ENCODE data around the gene POTEB.
"Not testable (repeated sequence)": the region's sequence is repeated elsewhere in the genome, so short reads cannot be mapped to it uniquely, and the experiment has no call there.

POTEB gene

DNA sequence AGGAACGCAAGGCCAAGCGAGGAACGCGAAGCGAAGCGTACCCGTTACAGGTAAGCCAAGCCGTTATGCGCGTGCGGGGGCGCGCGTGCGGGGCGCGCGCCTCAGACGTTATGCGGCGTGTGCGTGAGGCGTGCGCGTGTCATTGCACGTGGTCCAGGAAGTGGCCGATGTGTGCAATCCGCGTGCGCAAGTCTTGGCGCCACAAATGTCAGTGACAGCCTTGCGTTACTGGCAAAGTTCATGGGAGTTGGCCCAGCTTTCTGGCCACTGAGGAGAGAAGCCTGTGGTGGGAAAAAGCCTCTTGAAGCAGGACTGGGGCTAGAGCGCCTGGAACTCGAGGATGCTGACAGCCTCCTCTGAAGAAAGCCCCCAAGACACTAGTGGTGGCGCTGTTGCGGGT lies at the start of gene POTEB:
Gene POTEB, minus strand, starts transcription at position 101 of the 400 bp plus-strand sequence. CDS start 489 bp downstream, outside the sequence.
- not testable (repeated sequence) for DNase-seq (ENCODE audit: low spot score)

DNA sequence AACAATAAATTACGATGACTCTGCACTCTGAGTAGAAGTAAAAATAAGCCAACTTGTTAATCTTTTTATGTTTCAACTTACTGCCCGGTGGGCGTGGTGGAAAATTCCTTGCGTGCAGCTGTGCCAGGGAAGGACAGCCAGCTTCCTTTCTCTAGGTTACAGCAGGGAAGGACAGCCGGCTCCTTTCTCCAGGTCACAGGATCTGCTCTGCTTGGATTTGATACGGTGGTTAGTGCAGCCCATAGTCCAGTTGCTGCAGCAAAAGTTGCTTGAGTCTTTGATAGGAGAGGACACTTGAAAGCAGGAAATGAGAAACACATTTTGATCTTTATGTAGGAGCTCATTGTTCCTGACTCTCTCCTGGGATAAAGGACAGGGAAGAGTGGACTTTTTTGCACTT lies 13.4 kb upstream of the POTEB start:
- not testable (repeated sequence) for DNase-seq (ENCODE audit: low spot score)

DNA sequence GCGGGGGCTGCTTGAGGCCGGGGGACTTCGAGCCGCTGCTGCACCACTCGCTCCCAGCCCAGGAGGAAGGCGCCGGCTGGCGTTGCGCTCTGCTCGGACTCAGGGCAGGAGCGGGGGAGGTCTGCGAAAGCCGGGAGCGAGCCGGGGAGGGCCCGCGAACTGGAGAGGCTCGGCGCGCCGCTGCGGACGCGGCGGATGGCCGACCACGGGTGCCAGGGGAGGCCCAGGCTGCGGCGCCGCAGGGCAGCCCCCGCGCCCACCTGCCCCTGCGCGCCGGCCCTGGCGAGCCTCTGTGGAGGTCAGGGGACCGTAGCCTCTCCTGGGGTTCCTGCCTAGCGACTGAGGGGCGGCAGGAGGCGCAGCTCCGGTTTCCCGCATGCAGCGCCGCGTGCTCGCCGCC lies 12.0 kb upstream of the POTEB start:
- not testable (repeated sequence) for DNase-seq (ENCODE audit: low spot score)

DNA sequence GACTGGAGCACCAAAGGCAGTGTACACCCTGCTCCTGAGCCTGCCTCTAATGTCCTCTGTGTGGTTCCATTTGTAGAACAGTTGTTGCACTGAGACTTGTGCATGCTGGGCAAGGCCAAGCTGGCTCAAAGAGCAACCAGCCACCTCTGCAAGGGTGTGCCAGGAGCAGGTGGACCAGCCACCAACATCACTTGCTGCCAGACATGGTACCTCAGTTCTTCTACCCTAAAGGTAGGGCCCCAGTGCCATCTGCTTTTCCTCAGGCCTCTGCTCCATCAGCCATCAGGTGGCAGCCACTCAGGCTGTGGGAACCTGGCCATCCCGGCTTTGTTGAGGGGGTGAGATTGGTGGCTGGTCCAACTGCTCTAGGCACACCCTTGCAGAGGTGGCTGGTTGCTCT lies 38.7 kb downstream of the POTEB start:
- DNase-seq (ENCODE audit: low spot score): not testable (repeated sequence)
